Epithelial cell of umbilical artery (primary cell): Measurements from ENCODE around the gene SPATA31A3. TPM values are rescaled to one million over a fixed set of nuclear protein-coding genes. Genes with fewer than 3 reads are reported as not detected.

Experiments used
- total RNA-seq: library from RNA; depleted of rRNA; stranded (reverse); fragments of >200 nt; gene quantifications from 2 replicates; pipeline ENCODE4 v1.2.3, GENCODE V29; 2014

SPATA31A3 gene
- not detected in 2 replicates for total RNA-seq

GRCh38 chr9:66992450-66992849, at the start of gene SPATA31A3:
Gene SPATA31A3, minus strand, starts transcription at chr9:66992550. Its CDS starts 29 bp downstream, at chr9:66992521.

Other genes with a start within 250 kb of the SPATA31A3 start
- gene ZNF658, start 91.8 kb downstream of the SPATA31A3 start, total RNA-seq, result 2.9 and 5.3 TPM in 2 replicates